Stimulated activated CD8-positive, alpha-beta memory T cell treated with anti-CD3 and anti-CD28 coated beads, Interleukin-2, amount 100 ng/mL, for 48 hours (primary cell): ENCODE data around the gene TPCN1.
"Not testable (repeated sequence)": the region's sequence is repeated elsewhere in the genome, so short reads cannot be mapped to it uniquely, and the experiment has no call there.

Experiments
- DNase-seq, 2 donors: peaks; one replicate each; pipeline ENCODE4 v3.0.0-alpha.2; 2020; ENCODE audit warnings: low read depth in 2 of 2

TPCN1 gene

GRCh38 chr12:113196990-113197389 lies 24.3 kb upstream of the TPCN1 start:
- peak in 1 of 2 donors; percentile 26 for DNase-seq

- DNase-seq: no peak
Measured at GRCh38 chr12:113197518-113198077, 23.7 kb upstream of the TPCN1 start.

GRCh38 chr12:113198296-113198695 lies 23.0 kb upstream of the TPCN1 start:
- DNase-seq: no peak

GRCh38 chr12:113200021-113200797 lies 21.1 kb upstream of the TPCN1 start:
- no peak for DNase-seq

- no peak for DNase-seq
Measured at GRCh38 chr12:113201187-113202177, 19.8 kb upstream of the TPCN1 start.

- no peak for DNase-seq
Measured at GRCh38 chr12:113202300-113203075, 18.8 kb upstream of the TPCN1 start.

- DNase-seq: no peak
Measured at GRCh38 chr12:113203852-113204760, 17.2 kb upstream of the TPCN1 start.

- DNase-seq: no peak
Measured at GRCh38 chr12:113204804-113205203, 16.5 kb upstream of the TPCN1 start.

GRCh38 chr12:113206802-113207201 lies 14.5 kb upstream of the TPCN1 start:
- DNase-seq: not testable (repeated sequence)

- DNase-seq: no peak
Measured at GRCh38 chr12:113207613-113208040, 13.6 kb upstream of the TPCN1 start.

- DNase-seq: peak; percentile 34 to 49
Measured at GRCh38 chr12:113208041-113208934, 13.0 kb upstream of the TPCN1 start.

GRCh38 chr12:113211160-113211559 lies 10.1 kb upstream of the TPCN1 start:
- no peak for DNase-seq

- DNase-seq: no peak
Measured at GRCh38 chr12:113214895-113215400, 6.3 kb upstream of the TPCN1 start.

GRCh38 chr12:113216027-113216426 lies 5.2 kb upstream of the TPCN1 start:
- DNase-seq: no peak

- DNase-seq: no peak
Measured at GRCh38 chr12:113220593-113221180, 577 bp upstream of the TPCN1 start.

- no peak for DNase-seq
Measured at GRCh38 chr12:113221997-113222729, 899 bp downstream of the TPCN1 start.

GRCh38 chr12:113222730-113223531 lies 1.7 kb downstream of the TPCN1 start:
- DNase-seq: no peak
